Right atrium auricular region (tissue), 2 donors: Measurements from ENCODE around the gene TMEM183A. TPM values are rescaled to one million over a fixed set of nuclear protein-coding genes. Genes with fewer than 3 reads are reported as not detected.
A peak's percentile ranks its signal among the peaks of the same experiment; 100 is the strongest.

Experiments used
- DNase-seq: peaks from one replicate; pipeline ENCODE4 v3.0.0-alpha.2; 2019; ENCODE audit warnings: low spot score
- H3K27ac ChIP-seq, 2 donors: fragments of 200-600 bp; sonication (generic); 1 replicate in 1 of 2; 2 replicates in 1 of 2; pipeline ENCODE4 v1.5.1; 2016 to 2019
- H3K27me3 ChIP-seq, 2 donors: fragments of 200-600 bp; sonication (generic); one replicate each; pipeline versions ENCODE4 v1.5.1 to v1.6.0; 2017 to 2019
- H3K36me3 ChIP-seq: fragments of 200-600 bp; sonication (generic); one replicate; pipeline ENCODE4 v1.5.1; 2016
- H3K4me1 ChIP-seq, 2 donors: fragments of 200-600 bp; sonication (generic); one replicate each; pipeline versions ENCODE4 v1.5.1 to v1.6.0; 2017 to 2019
- H3K4me3 ChIP-seq, 2 donors: fragments of 200-600 bp; sonication (generic); 1 replicate in 1 of 2; 2 replicates in 1 of 2; pipeline ENCODE4 v1.5.1; 2017 to 2019; ENCODE audit warnings: mild to moderate bottlenecking in 1 of 2, moderate library complexity in 1 of 2
- H3K9me3 ChIP-seq, 2 donors: fragments of 200-600 bp; sonication (generic); one replicate each; pipeline ENCODE4 v1.5.1; 2019
- total RNA-seq, 2 donors: library from RNA; depleted of rRNA; stranded (reverse); fragments of >200 nt; gene quantifications; one replicate each; pipeline ENCODE4 v1.1.0, GENCODE V29; 2016
- TF ChIP-seq, protein P1 (sequence below), 2 donors: fragments of 200-600 bp; sonication (generic); IDR thresholded peaks; one replicate each; pipeline ENCODE4 v1.5.1; 2019; ENCODE audit warnings: antibody characterized with exemption in 2 of 2

Gene TMEM183A
- total RNA-seq, 2 donors from 2014 or later: 29.6 to 39.1 TPM

DNA sequence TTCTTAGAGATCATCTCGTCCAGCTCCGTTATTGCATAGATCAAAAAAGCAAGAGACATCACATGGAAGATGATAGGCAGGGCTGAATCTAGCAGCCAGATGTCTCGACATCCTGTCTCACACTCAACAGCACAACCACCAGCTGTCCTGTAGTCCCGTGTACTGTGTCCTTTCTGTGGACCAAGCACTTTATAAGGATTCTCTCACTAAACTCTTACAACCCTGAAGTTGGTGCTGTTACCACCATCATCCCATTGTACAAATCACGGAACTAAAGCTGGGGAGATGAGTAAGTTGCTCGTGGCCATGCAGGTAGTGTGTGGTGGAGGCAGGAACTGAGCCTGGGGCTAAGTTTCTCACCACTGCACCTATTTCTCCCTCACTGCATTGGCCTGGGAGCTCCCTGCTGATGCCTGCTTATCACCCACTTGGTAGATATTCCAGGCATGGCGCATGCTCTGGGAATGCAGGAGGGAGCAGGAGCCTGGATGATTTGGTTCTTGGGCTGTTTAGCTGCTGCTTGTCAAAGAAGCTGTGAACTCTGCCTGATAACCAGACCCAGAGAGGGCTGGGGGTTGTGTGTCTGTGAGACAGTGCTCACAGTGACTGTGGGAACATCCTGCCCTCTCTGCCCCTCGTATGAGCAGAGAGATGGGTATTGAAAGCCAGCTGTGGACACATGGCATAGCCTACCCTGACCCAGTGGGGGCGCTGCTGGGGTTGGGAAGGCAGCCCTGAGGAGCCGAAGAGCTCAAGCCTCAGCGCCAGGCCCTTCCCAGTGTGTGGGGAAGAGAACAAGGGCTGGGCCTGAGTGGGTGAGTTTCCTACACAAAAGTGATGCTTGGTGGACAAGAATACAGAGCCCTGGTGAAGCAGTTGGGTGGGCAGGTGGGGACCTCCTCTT lies 32.7 kb downstream of the TMEM183A start:
- Histone ChIP-seq H3K36me3 (no peaks in the 10 kb centered on the region), H3K9me3 (no peaks in the 10 kb centered on the region), H3K4me1 (peaks cover 0 to 55% of the 10 kb centered on the region in 2 donors), H3K27ac (peak overlapping the region; percentile 26 to 65), H3K4me3 (no peak overlapping the region), H3K27me3 (no peaks in the 10 kb centered on the region)
- TF ChIP-seq, protein P1, sequence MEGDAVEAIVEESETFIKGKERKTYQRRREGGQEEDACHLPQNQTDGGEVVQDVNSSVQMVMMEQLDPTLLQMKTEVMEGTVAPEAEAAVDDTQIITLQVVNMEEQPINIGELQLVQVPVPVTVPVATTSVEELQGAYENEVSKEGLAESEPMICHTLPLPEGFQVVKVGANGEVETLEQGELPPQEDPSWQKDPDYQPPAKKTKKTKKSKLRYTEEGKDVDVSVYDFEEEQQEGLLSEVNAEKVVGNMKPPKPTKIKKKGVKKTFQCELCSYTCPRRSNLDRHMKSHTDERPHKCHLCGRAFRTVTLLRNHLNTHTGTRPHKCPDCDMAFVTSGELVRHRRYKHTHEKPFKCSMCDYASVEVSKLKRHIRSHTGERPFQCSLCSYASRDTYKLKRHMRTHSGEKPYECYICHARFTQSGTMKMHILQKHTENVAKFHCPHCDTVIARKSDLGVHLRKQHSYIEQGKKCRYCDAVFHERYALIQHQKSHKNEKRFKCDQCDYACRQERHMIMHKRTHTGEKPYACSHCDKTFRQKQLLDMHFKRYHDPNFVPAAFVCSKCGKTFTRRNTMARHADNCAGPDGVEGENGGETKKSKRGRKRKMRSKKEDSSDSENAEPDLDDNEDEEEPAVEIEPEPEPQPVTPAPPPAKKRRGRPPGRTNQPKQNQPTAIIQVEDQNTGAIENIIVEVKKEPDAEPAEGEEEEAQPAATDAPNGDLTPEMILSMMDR (IDR thresholded peaks at IDR 0.05): peak in 1 of 2 donors; percentile 43
- DNase-seq: no peak

DNA sequence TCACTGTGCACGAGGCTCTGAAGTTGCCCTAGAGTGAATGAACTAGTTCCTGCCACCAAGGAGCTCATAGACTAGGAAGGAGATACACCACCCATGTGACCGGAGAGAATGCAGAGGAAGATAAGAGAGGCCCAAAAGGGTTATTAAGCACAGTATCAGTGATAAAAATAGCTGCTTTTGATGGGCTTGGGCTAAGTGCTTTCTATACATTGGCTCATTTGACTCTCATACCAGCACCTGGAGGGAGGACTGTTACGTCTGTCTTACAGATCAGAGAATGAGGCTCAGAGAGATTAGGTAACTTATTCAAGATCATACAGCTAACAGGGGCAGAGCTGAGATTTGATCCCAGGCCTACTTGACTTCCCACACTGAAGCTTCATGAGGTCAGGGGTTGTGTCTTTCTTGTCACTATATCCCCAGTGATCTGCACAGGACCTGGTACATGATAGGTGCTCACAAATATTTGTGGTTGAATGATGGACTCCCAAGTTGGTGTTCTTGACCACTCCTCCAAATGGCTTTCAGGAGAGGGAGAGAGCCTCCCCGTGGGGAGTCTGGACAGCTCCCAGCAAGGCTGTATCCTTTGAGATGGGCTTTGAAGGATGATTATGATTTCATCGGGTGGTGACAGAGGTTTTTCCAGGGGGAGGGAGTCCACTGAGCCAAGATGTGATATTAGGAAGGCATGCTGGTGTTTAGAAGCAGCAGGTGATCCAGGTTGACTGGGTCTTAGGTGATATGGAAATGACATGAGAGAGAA lies 33.5 kb downstream of the TMEM183A start:
- TF ChIP-seq, protein P1 (IDR thresholded peaks at IDR 0.05): no peak
- DNase-seq: no peak
- Histone ChIP-seq H3K36me3 (no peaks in the 10 kb centered on the region), H3K27me3 (no peaks in the 10 kb centered on the region), H3K9me3 (no peaks in the 10 kb centered on the region), H3K4me1 (peaks cover 0 to 49% of the 10 kb centered on the region in 2 donors), H3K4me3 (no peak overlapping the region), H3K27ac (peak overlapping the region; percentile 26 to 65)

DNA sequence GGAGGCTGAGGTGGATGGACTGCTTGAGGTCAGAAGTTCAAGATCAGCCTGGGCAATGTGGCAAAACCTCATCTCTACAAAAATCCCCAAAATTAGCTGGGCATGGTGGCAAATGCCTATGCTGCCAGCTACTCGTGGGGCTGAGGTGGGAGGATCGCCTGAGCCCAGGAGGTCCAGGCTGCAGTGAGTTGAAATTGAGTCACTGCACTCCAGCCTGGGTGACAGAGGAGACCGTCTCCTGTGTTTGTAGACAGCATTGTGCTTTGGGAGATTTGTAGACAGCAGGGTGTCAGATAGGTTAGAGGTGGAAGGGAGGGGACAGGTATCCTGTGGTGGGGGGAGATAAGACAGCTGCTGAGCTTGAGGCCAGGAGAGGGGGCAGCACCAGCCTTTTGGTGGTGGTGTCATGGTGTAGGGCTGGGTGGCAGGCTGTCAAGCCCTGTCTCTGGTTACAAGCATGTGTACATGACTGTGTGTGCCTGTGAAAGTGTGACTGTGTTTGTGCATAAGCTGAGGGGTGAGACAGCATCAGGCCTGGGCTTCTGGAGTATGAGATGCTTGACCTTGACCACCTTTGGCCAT lies 34.3 kb downstream of the TMEM183A start:
- no peaks in the 10 kb centered on the region for H3K27me3 ChIP-seq
- peaks cover 0 to 46% of the 10 kb centered on the region in 2 donors for H3K4me1 ChIP-seq
- H3K4me3 ChIP-seq: no peak overlapping the region
- no peaks in the 10 kb centered on the region for H3K9me3 ChIP-seq
- H3K27ac ChIP-seq: peak overlapping the region in 1 of 2 donors; percentile 65
- no peak for DNase-seq
- peaks cover 5% of the 10 kb centered on the region for H3K36me3 ChIP-seq
- TF ChIP-seq, protein P1 (IDR thresholded peaks at IDR 0.05): no peak

DNA sequence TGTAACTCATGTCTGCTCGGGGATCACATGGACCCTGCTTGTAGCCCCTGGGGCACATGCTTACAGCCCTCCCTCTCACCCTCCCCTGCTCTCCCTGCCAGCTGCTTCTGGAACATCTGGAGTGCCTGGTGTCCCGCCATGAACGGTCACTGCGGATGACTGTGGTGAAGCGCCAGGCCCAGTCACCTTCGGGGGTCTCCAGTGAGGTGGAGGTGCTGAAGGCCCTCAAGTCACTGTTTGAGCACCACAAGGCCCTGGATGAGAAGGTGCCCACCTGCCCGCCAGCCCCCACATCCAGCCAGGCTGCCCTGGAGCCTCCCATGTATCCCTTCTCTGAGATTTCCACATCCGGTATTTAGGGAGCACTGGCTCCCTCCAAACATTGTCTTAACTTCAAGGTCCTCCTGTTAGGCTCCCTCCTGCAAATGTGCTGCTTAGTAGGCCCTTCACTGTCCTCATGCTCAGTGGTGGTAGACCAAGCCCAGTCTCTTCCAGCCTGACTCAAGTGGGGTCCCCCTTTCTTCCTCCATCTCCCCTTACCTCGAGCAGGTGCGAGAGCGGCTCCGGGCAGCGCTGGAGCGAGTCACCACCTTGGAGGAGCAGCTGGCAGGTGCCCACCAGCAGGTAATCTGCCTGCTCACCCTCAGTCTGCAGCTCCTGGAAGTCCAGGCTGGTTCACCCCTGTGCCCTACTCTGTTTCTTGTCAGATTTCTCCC lies 36.8 kb downstream of the TMEM183A start:
- TF ChIP-seq, protein P1 (IDR thresholded peaks at IDR 0.05): no peak
- no peak overlapping the region for H3K27ac ChIP-seq
- no peak for DNase-seq
- peaks cover 0 to 27% of the 10 kb centered on the region in 2 donors for H3K4me1 ChIP-seq
- H3K4me3 ChIP-seq: no peak overlapping the region
- H3K36me3 ChIP-seq: peaks cover 9% of the 10 kb centered on the region
- H3K27me3 ChIP-seq: no peaks in the 10 kb centered on the region
- no peaks in the 10 kb centered on the region for H3K9me3 ChIP-seq

DNA sequence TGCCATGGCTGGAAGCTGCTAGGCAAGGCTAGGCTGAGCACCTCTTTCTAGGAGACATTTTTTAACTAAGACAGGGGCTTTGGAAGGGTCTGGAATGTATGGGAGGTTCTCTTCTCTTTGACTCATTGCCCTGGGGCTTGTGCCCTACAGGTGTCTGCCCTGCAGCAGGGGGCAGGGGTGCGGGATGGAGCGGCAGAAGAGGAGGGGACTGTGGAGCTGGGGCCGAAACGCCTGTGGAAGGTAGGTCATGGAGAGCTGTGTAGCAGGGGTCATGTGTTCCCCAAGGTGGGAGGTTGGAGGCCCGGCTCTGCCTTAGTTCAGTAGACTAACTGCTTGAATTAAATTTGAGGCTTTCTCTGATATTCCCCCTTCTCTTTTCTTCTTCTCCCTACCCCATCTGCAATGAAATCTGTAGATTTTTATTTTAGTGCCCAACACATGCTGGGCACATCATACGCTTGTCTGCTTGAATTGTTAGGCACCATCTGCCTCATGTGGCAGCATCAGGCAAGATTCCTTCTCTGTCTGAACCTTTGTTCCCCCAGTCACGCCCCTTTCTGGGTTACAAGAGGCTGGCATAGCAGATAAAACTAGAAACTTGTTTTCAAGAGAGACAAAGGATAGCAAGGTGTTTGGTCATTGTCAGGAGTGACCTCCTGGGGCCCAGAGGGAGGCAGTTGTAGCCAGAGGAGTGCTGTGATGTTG lies 37.5 kb downstream of the TMEM183A start:
- H3K27ac ChIP-seq: no peak overlapping the region
- DNase-seq: no peak
- TF ChIP-seq, protein P1 (IDR thresholded peaks at IDR 0.05): no peak
- no peaks in the 10 kb centered on the region for H3K9me3 ChIP-seq
- no peaks in the 10 kb centered on the region for H3K27me3 ChIP-seq
- H3K4me1 ChIP-seq: peaks cover 0 to 19% of the 10 kb centered on the region in 2 donors
- peaks cover 9% of the 10 kb centered on the region for H3K36me3 ChIP-seq
- no peak overlapping the region for H3K4me3 ChIP-seq
